ENCODE data around the gene CNTN4.

Gene CNTN4

DNA sequence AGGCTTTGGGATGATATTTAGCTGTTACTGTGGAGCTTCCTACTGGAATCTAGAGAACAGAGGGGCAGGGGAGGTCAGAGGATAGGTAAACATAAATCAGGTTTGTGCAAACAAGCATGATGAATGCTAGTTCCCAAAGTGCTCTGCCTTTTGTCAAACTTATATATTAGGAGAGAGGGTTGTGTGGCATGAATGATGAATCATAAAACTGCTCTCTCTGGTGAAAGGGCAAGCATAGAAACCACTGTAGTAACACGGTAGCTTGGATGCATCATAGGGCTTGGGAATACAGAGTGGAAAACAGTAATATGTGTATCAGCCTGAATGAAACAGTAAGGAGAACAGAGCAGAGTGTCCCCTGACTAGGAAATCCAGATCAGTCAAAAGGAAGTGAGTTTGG lies 524.8 kb downstream of the CNTN4 start:
- no peak for DNase-seq

DNA sequence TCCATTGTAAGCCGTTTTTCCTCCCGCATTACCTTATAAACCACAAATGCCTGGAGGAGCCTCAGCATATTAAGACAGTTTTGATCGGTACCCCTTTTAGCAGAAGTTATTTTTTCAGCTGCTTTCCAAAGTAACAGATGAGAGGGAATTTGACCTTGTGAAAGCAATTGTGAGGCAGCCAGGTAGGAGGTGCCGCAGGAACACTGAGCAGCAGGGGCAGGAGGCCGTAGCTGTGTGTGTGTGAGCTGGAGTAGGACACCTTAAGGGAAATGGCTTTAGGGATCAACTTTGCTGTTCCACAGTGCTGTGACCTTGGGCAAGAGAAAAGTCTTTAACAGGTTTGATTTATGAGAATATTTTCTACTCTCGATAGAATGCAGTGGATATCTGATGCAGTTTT lies 529.5 kb downstream of the CNTN4 start:
- DNase-seq: no peak

DNA sequence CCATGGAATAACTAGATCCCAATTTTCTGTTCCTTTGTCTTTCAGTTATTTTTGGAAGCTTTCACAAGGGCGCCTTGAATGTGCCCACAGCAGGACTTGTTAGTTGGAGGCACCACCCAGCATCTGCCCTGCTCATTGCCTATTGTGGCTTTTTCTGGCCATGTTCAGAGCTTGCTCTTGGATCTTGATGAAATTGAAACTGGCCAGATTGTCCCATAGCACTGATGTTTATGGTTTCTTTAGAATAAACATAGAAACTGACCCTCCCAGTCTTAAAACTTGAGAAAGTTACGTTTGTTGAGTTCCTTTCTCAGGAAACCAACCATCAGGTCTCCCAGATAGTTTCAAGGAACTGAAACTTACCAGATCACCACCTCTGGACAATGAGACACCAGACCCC lies 536.8 kb downstream of the CNTN4 start:
- no peak for DNase-seq

GRCh38 chr3:2643606-2644005 lies 544.9 kb downstream of the CNTN4 start:
- no peak for DNase-seq

DNA sequence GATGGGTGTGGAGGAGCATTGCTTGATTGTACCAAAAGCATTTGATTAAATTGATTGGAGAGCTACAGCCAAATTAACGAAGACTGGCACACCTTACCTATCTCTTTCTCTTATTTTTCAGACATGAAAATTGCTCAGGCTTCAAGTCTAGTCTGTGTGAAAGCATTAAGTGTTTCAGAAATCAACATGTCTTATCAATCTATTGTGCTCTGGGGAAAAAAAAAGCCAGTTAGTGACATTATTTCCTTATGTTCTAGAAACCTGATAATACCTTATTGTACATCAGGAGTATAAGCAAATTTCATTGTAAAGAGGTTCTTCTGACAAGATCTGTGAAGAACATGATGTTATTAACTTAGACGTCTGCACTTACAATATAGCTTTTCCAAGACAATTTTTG lies 546.3 kb downstream of the CNTN4 start:
- DNase-seq: no peak

DNA sequence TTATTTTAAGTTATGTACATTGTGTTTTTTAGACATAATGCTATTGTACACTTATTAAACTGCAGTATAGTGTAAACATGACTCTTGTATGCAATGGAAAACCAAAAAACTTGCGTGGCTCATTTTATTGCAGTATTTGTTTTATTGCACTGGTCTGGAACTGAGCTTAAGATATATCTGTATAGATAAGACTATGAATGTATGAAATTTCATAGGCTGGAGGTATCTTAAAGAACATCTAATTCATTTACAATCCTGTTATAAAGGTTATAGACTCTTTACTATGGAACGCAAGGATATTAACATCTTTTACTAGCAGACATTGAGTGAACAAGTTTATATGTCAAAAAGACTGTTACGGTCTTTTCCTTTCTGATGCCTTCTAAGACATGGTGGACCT lies 552.1 kb downstream of the CNTN4 start:
- no peak for DNase-seq

- DNase-seq: no peak
Measured at GRCh38 chr3:2652386-2652785, 553.7 kb downstream of the CNTN4 start.

GRCh38 chr3:2653706-2654105 lies 555.0 kb downstream of the CNTN4 start:
- DNase-seq: no peak

- DNase-seq: no peak
Measured at GRCh38 chr3:2655229-2655701, 556.6 kb downstream of the CNTN4 start.

DNA sequence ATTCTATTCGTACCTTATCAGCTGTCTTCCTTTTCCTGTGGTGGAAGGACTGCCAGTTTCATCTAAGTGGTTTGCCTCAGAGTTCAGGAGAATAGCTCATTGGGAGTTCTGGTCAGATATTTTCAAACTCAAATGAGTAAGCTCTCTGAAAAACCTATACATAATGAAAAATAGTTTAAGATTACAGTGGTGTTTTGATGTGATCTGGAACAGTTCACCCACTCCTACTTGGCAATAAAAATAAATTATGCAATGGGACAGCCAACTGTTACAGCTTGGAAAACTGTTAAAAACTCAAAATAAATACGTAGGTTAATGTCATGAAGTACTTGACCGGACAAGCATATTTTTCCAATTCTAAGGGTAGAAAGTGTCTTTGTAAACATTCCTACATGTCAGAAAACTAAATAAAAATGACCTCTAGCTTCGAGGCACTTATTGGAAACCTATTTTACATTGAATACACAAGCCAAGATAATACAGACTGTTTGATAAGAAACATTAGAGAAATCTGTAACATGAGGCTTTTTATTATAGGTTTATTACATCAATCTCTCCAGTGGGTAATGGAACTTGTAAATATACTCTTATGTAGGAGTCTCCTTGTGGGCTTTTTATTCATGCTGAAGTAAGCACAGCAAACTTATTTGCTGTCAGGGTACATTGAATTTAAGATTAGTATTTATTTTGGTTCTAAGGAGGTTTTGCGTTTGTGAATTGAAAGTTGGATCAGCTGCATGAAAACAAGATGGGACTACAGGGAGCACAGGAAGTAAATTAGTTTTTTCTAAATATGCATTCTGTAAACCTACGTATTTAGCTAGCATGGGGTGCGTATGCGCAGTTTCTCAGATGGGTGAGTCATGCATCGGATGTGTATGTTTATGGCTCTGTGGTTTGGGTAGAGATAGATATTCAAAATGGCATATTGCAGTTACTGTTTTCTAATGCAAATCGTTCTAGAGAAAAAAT lies 558.4 kb downstream of the CNTN4 start:
- no peak for DNase-seq

DNA sequence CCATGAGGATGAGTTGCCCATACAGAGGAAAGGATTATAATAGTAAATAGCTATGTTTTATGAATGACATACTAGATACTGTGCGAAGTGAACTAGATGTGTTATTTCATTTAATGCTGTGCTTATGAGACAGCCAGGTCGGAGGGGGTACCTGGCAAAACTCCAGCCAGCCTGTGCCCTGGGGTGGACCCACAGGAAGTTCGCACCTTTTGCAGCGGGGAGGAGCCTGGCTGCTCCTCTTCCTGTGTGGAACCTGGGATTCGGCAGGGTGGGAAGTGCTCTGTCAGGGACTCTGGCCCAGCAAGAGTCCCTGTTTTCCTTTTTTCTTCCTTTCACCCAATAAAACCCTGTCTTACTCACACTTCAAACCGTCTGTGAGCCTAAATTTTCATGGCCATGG lies 559.3 kb downstream of the CNTN4 start:
- DNase-seq: no peak

- DNase-seq: no peak
Measured at GRCh38 chr3:2659896-2660295, 561.2 kb downstream of the CNTN4 start.

- DNase-seq: no peak
Measured at GRCh38 chr3:2661078-2661477, 562.4 kb downstream of the CNTN4 start.

DNA sequence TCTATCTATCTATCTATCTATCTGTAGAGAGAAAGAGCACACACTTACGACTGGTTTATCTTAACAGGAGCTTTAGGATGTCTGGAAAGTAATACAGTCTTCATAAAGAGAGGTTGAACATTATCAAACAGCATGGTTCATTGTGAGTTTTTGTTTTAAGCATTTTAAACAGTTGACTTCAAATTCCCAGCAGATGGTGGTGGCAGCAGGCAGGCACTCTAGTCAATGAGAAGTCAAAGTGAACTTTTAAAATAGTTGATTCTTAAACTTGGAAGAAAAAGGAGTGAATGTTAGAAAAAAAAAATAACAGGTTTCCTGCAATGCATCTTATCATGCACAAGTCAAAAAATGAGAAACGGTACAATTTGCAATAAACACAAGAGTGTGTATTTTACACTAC lies 578.8 kb downstream of the CNTN4 start:
- no peak for DNase-seq

GRCh38 chr3:2680236-2680635 lies 581.6 kb downstream of the CNTN4 start:
- DNase-seq: no peak

DNA sequence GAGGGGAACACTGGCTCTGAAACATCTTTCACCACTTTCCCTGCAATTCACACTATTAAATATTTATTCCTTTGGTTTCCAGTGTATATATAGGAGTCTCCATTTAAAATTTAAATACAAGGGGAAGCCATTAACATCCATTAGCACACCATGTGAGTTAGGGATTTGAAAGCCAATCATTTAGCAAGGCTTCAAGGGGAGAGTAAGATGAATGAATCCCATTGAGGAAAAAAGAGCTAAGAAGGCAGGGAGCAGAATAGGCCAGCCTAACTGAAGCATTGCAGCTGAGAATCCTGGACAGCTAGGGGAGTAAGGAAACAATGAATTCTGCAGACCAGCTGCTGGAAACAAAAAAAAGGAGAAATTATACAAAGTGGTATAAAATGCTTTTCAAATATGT lies 585.4 kb downstream of the CNTN4 start:
- no peak for DNase-seq

DNA sequence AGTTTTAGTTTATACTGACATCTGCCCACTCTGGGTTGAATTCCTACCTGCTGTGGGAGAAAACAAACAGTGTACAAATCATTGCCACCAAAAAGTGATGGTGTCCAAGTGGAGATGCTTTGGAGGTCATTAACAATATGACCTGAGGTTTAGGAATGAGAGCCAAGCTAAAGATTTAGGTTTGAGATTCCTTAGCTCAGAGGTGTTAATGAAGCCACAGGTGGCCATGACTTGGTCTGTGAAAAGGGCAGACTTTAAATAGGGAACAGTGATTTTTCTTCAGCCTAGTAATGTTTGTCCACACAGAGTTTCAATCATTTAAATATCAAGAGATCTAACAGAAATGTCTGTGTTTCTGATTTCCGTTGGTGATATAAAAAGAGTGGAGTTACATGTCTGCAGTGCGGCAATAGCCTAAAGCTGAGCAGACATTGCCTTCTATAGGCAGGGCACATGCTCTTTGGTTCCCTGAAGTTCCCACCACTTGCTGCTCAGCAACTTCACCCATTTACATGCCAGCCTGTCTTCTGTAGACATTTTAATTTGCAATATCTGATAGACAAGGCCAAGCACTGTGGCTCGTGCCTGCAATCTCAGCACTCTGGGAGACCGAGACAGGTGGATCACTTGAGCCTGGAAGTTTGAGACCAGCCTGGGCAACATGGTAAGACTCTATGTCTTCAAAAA lies 588.3 kb downstream of the CNTN4 start:
- DNase-seq: no peak

DNA sequence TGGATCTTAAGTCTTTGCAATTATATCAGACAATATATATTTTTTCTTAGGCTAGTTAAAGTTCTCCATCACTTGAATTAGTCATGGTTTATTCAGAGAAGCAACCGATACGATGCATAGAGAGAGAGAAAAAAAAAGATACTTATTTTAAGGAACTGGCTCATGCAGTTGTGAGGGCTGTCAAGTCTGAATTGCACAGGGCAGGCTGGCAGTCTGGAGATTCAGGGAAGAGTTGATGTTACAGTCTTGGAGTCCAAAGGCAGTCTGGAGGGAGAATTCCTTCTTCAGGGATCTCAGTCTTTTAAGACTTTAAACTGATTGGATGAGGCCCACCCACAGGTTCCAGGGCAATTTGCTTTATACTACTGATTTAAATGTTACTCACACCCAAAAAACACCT lies 598.9 kb downstream of the CNTN4 start:
- DNase-seq: no peak

DNA sequence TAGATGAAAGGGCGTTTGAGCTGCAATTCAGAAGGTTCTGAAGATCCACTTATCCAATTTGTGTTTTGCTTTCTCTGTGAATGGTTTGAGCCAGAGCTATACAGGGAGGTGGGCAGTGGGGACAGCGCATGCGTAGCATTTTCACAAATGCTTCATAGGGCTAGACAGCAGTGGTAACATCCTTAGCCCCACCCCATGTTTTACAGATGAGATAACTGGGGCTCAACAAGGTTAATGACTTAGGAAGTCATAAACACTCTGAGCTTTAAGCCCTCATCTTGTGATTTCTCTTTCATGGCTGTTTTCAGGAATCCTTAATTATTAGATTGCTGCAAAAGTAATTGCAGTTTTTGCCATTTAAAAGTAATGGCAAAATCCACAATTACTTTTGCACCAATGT lies 602.8 kb downstream of the CNTN4 start:
- DNase-seq: no peak

GRCh38 chr3:2706144-2706835 lies 607.6 kb downstream of the CNTN4 start:
- no peak for DNase-seq

- no peak for DNase-seq
Measured at GRCh38 chr3:2706836-2707210, 608.2 kb downstream of the CNTN4 start.

DNA sequence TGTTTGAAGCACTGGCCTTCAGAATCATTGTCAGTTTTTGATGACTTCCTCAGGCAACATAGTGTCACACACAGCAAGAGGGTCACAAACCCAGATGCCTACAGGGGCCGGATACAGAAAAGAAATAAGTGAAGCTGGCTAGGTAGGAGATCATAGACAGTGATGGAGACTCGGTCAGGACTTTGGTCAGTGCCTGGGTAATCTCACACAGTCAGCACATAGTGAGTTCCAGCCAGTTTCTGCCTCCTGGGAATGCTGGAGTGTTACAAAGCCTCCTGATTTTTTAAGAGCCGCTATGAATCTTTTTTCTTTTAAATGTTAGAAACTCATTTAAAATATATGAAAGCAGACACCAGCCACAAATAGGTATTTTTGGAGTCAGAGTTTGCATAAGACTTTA lies 612.4 kb downstream of the CNTN4 start:
- no peak for DNase-seq

DNA sequence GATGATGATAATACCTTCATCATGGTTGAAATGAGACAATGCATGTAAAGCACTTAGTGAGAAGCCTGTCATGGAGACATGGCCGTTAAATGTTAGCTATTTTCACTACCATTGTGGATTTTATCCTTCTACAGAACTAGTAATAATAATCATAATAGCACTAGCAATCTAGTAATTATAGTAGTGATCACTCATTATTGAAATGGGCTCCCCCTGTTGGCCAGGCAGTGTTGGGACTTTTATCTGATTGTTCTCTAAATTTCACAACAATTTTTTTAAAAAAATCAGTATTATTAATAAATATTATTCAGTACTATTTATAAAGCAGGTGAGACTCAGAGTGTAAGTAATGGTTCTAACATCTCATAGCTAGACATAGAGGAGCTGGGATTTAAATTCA lies 615.3 kb downstream of the CNTN4 start:
- DNase-seq: no peak

GRCh38 chr3:2714834-2715233 lies 616.2 kb downstream of the CNTN4 start:
- DNase-seq: no peak

All from islet precursor cell (in vitro differentiated cells).